H9 (cell line): ENCODE data around the gene TMEM219. TPM values are rescaled to one million over a fixed set of nuclear protein-coding genes. Genes with fewer than 3 reads are reported as not detected.

ENCODE experiments used
- DNase-seq: peaks from one replicate; pipeline ENCODE4 v3.0.0-alpha.2; 2017
- H2AFZ ChIP-seq: one replicate; pipeline ENCODE4 v1.6.1; 2013; ENCODE audit warnings: mild to moderate bottlenecking, low read length, control low read depth, moderate library complexity
- H2AK5ac ChIP-seq: 2 replicates; pipeline ENCODE4 v1.6.1; 2013; ENCODE audit warnings: low read length, control low read depth, mixed read lengths; ENCODE audit not compliant: insufficient read length
- H2BK120ac ChIP-seq: one replicate; pipeline ENCODE4 v1.6.1; 2013; ENCODE audit warnings: low read depth, mild to moderate bottlenecking, low read length, control low read depth, inconsistent platforms; ENCODE audit not compliant: poor library complexity, severe bottlenecking
- H2BK12ac ChIP-seq: 2 replicates; pipeline ENCODE4 v1.6.1; 2013; ENCODE audit warnings: low read length, control low read depth, mixed read lengths, low read depth; ENCODE audit not compliant: insufficient read length
- H2BK15ac ChIP-seq: 2 replicates; pipeline ENCODE4 v1.6.1; 2013; ENCODE audit warnings: low read depth, low read length, control low read depth
- H2BK20ac ChIP-seq: one replicate; pipeline ENCODE4 v1.6.1; 2013; ENCODE audit warnings: low read depth, mild to moderate bottlenecking, low read length, control low read depth, inconsistent platforms; ENCODE audit not compliant: poor library complexity, severe bottlenecking
- H2BK5ac ChIP-seq: 2 replicates; pipeline ENCODE4 v1.6.1; 2013; ENCODE audit warnings: low read length, control low read depth, mixed read lengths; ENCODE audit not compliant: insufficient read length
- H3K14ac ChIP-seq: 2 replicates; pipeline ENCODE4 v1.6.1; 2013; ENCODE audit warnings: low read length, control low read depth; ENCODE audit not compliant: insufficient read depth
- H3K18ac ChIP-seq: 2 replicates; pipeline ENCODE4 v1.6.1; 2013; ENCODE audit warnings: low read depth, mild to moderate bottlenecking, mixed read lengths, low read length, control low read depth; ENCODE audit not compliant: insufficient read length
- H3K23ac ChIP-seq: 2 replicates; pipeline ENCODE4 v1.6.1; 2013; ENCODE audit warnings: low read length, control low read depth, mixed read lengths, low read depth; ENCODE audit not compliant: insufficient read length
- H3K23me2 ChIP-seq: 2 replicates; pipeline ENCODE4 v1.6.1; 2013; ENCODE audit warnings: low read depth, mild to moderate bottlenecking, mixed read lengths, low read length, control low read depth; ENCODE audit not compliant: insufficient read length, poor library complexity, severe bottlenecking
- H3K27ac ChIP-seq: 2 replicates; pipeline ENCODE4 v1.5.1; 2013; ENCODE audit warnings: low read length, control low read depth, mixed read lengths, low read depth; ENCODE audit not compliant: insufficient read length
- H3K27me3 ChIP-seq: 2 replicates; pipeline ENCODE4 v1.6.1; 2013; ENCODE audit warnings: low read length, control low read depth, inconsistent platforms; ENCODE audit not compliant: insufficient read depth
- H3K4ac ChIP-seq: 2 replicates; pipeline ENCODE4 v1.6.1; 2013; ENCODE audit warnings: low read depth, mild to moderate bottlenecking, control low read depth, inconsistent platforms, low read length, moderate library complexity
- H3K4me1 ChIP-seq: 2 replicates; pipeline ENCODE4 v1.6.1; 2013; ENCODE audit warnings: low read length, control low read depth, inconsistent platforms; ENCODE audit not compliant: insufficient read depth
- H3K4me2 ChIP-seq: 2 replicates; pipeline ENCODE4 v1.6.1; 2013; ENCODE audit warnings: low read length, control low read depth, mixed read lengths; ENCODE audit not compliant: insufficient read length, insufficient read depth
- H3K56ac ChIP-seq: 2 replicates; pipeline ENCODE4 v1.6.1; 2013; ENCODE audit warnings: low read depth, mild to moderate bottlenecking, mixed read lengths, low read length, control low read depth; ENCODE audit not compliant: insufficient read length
- H3K79me1 ChIP-seq: 2 replicates; pipeline ENCODE4 v1.6.1; 2013; ENCODE audit warnings: low read depth, mild to moderate bottlenecking, moderate library complexity, low read length, control low read depth, inconsistent platforms; ENCODE audit not compliant: insufficient read depth, poor library complexity, severe bottlenecking
- H3K79me2 ChIP-seq: 2 replicates; pipeline ENCODE4 v1.6.1; 2013; ENCODE audit warnings: low read length, control low read depth, inconsistent platforms; ENCODE audit not compliant: insufficient read depth
- H3K9ac ChIP-seq: 2 replicates; pipeline ENCODE4 v1.6.1; 2013; ENCODE audit warnings: low read length, control low read depth, mixed read lengths; ENCODE audit not compliant: insufficient read length; ENCODE audit errors: extremely low read depth
- H3K9me3 ChIP-seq: one replicate; pipeline ENCODE4 v1.6.1; 2013; ENCODE audit warnings: low read depth, low read length, inconsistent platforms; ENCODE audit not compliant: control insufficient read depth
- H3T11ph ChIP-seq: one replicate; pipeline ENCODE4 v1.6.1; 2013; ENCODE audit warnings: mild to moderate bottlenecking, low read length, control low read depth, inconsistent platforms
- H4K20me1 ChIP-seq: one replicate; pipeline ENCODE4 v1.6.1; 2013; ENCODE audit not compliant: control insufficient read depth, insufficient read length, insufficient read depth
- H4K5ac ChIP-seq: 2 replicates; pipeline ENCODE4 v1.6.1; 2013; ENCODE audit warnings: low read depth, mild to moderate bottlenecking, mixed read lengths, low read length, control low read depth; ENCODE audit not compliant: insufficient read length
- H4K8ac ChIP-seq: replicated peaks from 2 replicates; pipeline ENCODE4 v1.6.1; 2013; ENCODE audit warnings: low read length, control low read depth, mixed read lengths, low read depth; ENCODE audit not compliant: insufficient read length
- H4K91ac ChIP-seq: 2 replicates; pipeline ENCODE4 v1.6.1; 2013; ENCODE audit warnings: low read depth, mild to moderate bottlenecking, moderate library complexity, mixed read lengths, low read length, control low read depth; ENCODE audit not compliant: insufficient read length
- H3K27ac Mint-ChIP-seq, 3 experiments: 2 replicates in 2 of 3; 3 replicates in 1 of 3; pipeline ENCODE4 v1.8.0; 2020 to 2021; ENCODE audit warnings: mixed read lengths in 3 of 3, mild to moderate bottlenecking in 1 of 3, moderate library complexity in 1 of 3
- H3K27me3 Mint-ChIP-seq: 2 replicates; pipeline ENCODE4 v1.8.0; 2021; ENCODE audit warnings: low read depth, mild to moderate bottlenecking, moderate library complexity, mixed read lengths
- H3K36me3 Mint-ChIP-seq, 3 experiments: 2 replicates in 2 of 3; 3 replicates in 1 of 3; pipeline ENCODE4 v1.8.0; 2020 to 2021; ENCODE audit warnings: low read depth in 3 of 3, mixed read lengths in 3 of 3; ENCODE audit not compliant: insufficient read depth in 1 of 3
- H3K4me1 Mint-ChIP-seq, 2 experiments: 2 replicates each; pipeline ENCODE4 v1.8.0; 2020; ENCODE audit warnings: mixed read lengths in 2 of 2
- H3K4me3 Mint-ChIP-seq, 2 experiments: 2 replicates in 1 of 2; 3 replicates in 1 of 2; pipeline ENCODE4 v1.8.0; 2020 to 2021; ENCODE audit warnings: mild to moderate bottlenecking in 2 of 2, mixed read lengths in 2 of 2, moderate library complexity in 1 of 2
- H3K9me3 Mint-ChIP-seq, 2 experiments: 2 replicates in 1 of 2; 3 replicates in 1 of 2; pipeline ENCODE4 v1.8.0; 2020; ENCODE audit warnings: mild to moderate bottlenecking in 2 of 2, mixed read lengths in 2 of 2, moderate library complexity in 1 of 2
- WGBS: extraction: QIAGEN DNeasy Blood & Tissue Kit; methylation state at CpG from one replicate; pipeline ENCODE4 v1.1.7; 2013; ENCODE audit warnings: missing lambda C conversion rate, low lambda C conversion rate, mixed read lengths; ENCODE audit not compliant: insufficient read length; ENCODE audit errors: extremely low coverage; 5-methylcytosine and 5-hydroxymethylcytosine counted together
- total RNA-seq: library from RNA; stranded (reverse); gene quantifications from 2 replicates; pipeline ENCODE4 v1.2.1, GENCODE V29; 2021
- TF ChIP-seq, protein P1 (sequence below): fragments of 200-600 bp; sonication (generic); conservative IDR thresholded peaks from 3 replicates; pipeline ENCODE4 v1.8.0; 2021; ENCODE audit warnings: antibody characterized with exemption, mild to moderate bottlenecking

The TMEM219 gene
- total RNA-seq, 1 experiment from 2014 or later = 89.1 TPM

DNA sequence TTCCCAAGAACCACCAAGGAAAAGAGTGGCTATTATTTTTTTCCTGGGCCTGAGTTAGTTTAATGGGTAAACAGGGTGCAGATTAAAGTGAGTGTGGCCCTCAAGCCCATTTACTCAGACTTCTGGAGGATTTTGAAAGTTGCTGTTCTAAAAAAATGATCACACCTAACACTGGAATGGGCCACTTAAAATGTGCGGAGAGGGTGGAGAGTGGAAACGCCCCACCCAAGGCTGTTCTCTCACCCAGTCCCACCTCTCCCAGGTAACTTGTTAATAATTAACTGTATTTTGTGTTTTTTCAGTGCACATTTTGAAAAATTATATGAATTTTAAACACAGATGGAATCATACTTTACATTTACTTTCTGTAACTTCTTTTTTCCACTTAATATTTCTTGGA is 28.2 kb downstream of the TMEM219 start:
- Mint-ChIP-seq H3K9me3 (no peaks in the 10 kb centered on the region), H3K4me3 (no peak overlapping the region), H3K4me1 (peaks cover 9 to 10% of the 10 kb centered on the region in 2 experiments), H3K27me3 (no peaks in the 10 kb centered on the region; the same call in 1 of the 2 replicates), H3K27ac (no peak overlapping the region), H3K36me3 (peaks cover 20 to 67% (median 59%) of the 10 kb centered on the region in 3 experiments)
- Histone ChIP-seq H3K23ac (no peak overlapping the region), H4K5ac (no peak overlapping the region), H2BK15ac (no peak overlapping the region), H3K4ac (no peak overlapping the region), H3K4me1 (no peaks in the 10 kb centered on the region), H3K18ac (no peak overlapping the region), H4K8ac (no peak overlapping the region), H2BK120ac (no peak overlapping the region), H3K4me2 (no peak overlapping the region), H3T11ph (no peak overlapping the region), H3K79me1 (no peaks in the 10 kb centered on the region), H2AFZ (no peak overlapping the region), H3K23me2 (no peaks in the 10 kb centered on the region), H3K9ac (no peak overlapping the region), H2BK20ac (no peak overlapping the region), H3K27me3 (no peaks in the 10 kb centered on the region), H2BK5ac (no peak overlapping the region), H3K27ac (no peak overlapping the region), H4K91ac (no peak overlapping the region), H2AK5ac (no peak overlapping the region), H2BK12ac (no peak overlapping the region), H3K14ac (no peak overlapping the region), H3K9me3 (no peaks in the 10 kb centered on the region), H4K20me1 (no peaks in the 10 kb centered on the region), H3K79me2 (no peaks in the 10 kb centered on the region), H3K56ac (no peak overlapping the region)
- TF ChIP-seq, protein P1, sequence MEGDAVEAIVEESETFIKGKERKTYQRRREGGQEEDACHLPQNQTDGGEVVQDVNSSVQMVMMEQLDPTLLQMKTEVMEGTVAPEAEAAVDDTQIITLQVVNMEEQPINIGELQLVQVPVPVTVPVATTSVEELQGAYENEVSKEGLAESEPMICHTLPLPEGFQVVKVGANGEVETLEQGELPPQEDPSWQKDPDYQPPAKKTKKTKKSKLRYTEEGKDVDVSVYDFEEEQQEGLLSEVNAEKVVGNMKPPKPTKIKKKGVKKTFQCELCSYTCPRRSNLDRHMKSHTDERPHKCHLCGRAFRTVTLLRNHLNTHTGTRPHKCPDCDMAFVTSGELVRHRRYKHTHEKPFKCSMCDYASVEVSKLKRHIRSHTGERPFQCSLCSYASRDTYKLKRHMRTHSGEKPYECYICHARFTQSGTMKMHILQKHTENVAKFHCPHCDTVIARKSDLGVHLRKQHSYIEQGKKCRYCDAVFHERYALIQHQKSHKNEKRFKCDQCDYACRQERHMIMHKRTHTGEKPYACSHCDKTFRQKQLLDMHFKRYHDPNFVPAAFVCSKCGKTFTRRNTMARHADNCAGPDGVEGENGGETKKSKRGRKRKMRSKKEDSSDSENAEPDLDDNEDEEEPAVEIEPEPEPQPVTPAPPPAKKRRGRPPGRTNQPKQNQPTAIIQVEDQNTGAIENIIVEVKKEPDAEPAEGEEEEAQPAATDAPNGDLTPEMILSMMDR = no peak
- DNase-seq = no peak
- WGBS = no CpG with 5 or more reads among the region's 2 CpGs
